CD4-positive, CD25-positive, alpha-beta regulatory T cell (primary cell): ENCODE measurements around the gene CYYR1. TPM values are rescaled to one million over a fixed set of nuclear protein-coding genes. Genes with fewer than 3 reads are reported as not detected.

Experiments
- ATAC-seq, 2 donors: fragments of 150-1000 bp; cut with Tn5 transposase; one replicate each; pipeline ENCODE4 v1.10.0; 2021; ENCODE audit warnings: low read depth in 2 of 2, moderate number of reproducible peaks in 2 of 2, moderate library complexity in 1 of 2
- DNase-seq, 3 donors: peaks; one replicate each; pipeline versions ENCODE4 v3.0.0 to v3.0.0-alpha.2; 2012 to 2022; ENCODE audit warnings: mixed read lengths in 1 of 3
- H3K27ac ChIP-seq: one replicate; pipeline ENCODE4 v1.7.0; 2013; ENCODE audit warnings: mild to moderate bottlenecking, low read length; ENCODE audit not compliant: insufficient read depth, poor library complexity, severe bottlenecking
- H3K27me3 ChIP-seq: one replicate; pipeline ENCODE4 v1.7.0; 2013; ENCODE audit warnings: low read length; ENCODE audit not compliant: control insufficient read depth, insufficient read depth
- H3K36me3 ChIP-seq: one replicate; pipeline ENCODE4 v1.7.0; 2013; ENCODE audit warnings: mild to moderate bottlenecking, low read length, moderate library complexity; ENCODE audit not compliant: control insufficient read depth, insufficient read depth
- H3K4me1 ChIP-seq: 2 replicates; pipeline ENCODE4 v1.7.0; 2013; ENCODE audit warnings: mild to moderate bottlenecking, low read length; ENCODE audit not compliant: insufficient read depth, control insufficient read depth, poor library complexity, severe bottlenecking
- H3K4me3 ChIP-seq: one replicate; pipeline ENCODE4 v1.7.0; 2013; ENCODE audit warnings: low read depth, mild to moderate bottlenecking, low read length, moderate library complexity
- H3K9me3 ChIP-seq, 2 experiments: 1 replicate in 1 of 2; 2 replicates in 1 of 2; pipeline ENCODE4 v1.7.0; 2013; ENCODE audit warnings: low read length in 2 of 2, mild to moderate bottlenecking in 1 of 2, moderate library complexity in 1 of 2; ENCODE audit not compliant: control insufficient read depth in 2 of 2
- H3K27ac Mint-ChIP-seq, 3 donors: one replicate each; pipeline ENCODE4 v1.8.0; 2020 to 2022; ENCODE audit warnings: mild to moderate bottlenecking in 3 of 3, mixed read lengths in 3 of 3, moderate library complexity in 2 of 3
- H3K27me3 Mint-ChIP-seq: one replicate; pipeline ENCODE4 v1.8.0; 2022; ENCODE audit warnings: mild to moderate bottlenecking, mixed read lengths
- H3K36me3 Mint-ChIP-seq: one replicate; pipeline ENCODE4 v1.8.0; 2020; ENCODE audit warnings: mixed read lengths
- H3K4me1 Mint-ChIP-seq, 4 donors: one replicate each; pipeline ENCODE4 v1.8.0; 2020 to 2022; ENCODE audit warnings: mixed read lengths in 4 of 4, mild to moderate bottlenecking in 1 of 4
- H3K4me3 Mint-ChIP-seq, 4 donors: one replicate each; pipeline ENCODE4 v1.8.0; 2020 to 2022; ENCODE audit warnings: mild to moderate bottlenecking in 4 of 4, mixed read lengths in 4 of 4, moderate library complexity in 3 of 4
- H3K9me3 Mint-ChIP-seq, 7 donors: one replicate each; pipeline ENCODE4 v1.8.0; 2020 to 2022; ENCODE audit warnings: mixed read lengths in 7 of 7, mild to moderate bottlenecking in 3 of 7, moderate library complexity in 2 of 7
- polyA plus RNA-seq, 4 donors: library from polyadenylated mRNA; unstranded; fragments of 300-500 nt; fragmentation: Illumina TruSeq; gene quantifications; one replicate each; pipeline ENCODE4 v1.2.3, GENCODE V29; 2021
- total RNA-seq: library from RNA; stranded (reverse); gene quantifications from one replicate; pipeline ENCODE4 v1.2.3, GENCODE V29; 2022

The CYYR1 gene
- total and polyA plus RNA-seq, 5 donors from 2014 or later, result not detected

- peaks cover 0 to 13% (median 0%) of the 10 kb centered on the region in 7 donors for H3K9me3 Mint-ChIP-seq
- no peaks in the 10 kb centered on the region for H3K4me1 ChIP-seq
Observed at GRCh38 chr21:26565111-26565510, 8.0 kb downstream of the CYYR1 start.

GRCh38 chr21:26563856-26564503 is 9.1 kb downstream of the CYYR1 start:
- no peak overlapping the region for H3K27ac ChIP-seq
- no peaks in the 10 kb centered on the region for H3K4me1 ChIP-seq
- Mint-ChIP-seq H3K4me1 (no peaks in the 10 kb centered on the region), H3K36me3 (no peaks in the 10 kb centered on the region), H3K9me3 (peaks cover 0 to 10% (median 0%) of the 10 kb centered on the region in 7 donors), H3K27me3 (no peaks in the 10 kb centered on the region), H3K4me3 (no peak overlapping the region), H3K27ac (no peak overlapping the region)
- no peak overlapping the region for H3K4me3 ChIP-seq
- no peaks in the 10 kb centered on the region for H3K36me3 ChIP-seq
- no peaks in the 10 kb centered on the region for H3K27me3 ChIP-seq
- DNase-seq, result no peak
- H3K9me3 ChIP-seq, result no peaks in the 10 kb centered on the region
- no peak for ATAC-seq

More at GRCh38 chr21:26565111-26565510, 8.0 kb downstream of the CYYR1 start:
- H3K9me3 ChIP-seq, result no peaks in the 10 kb centered on the region
- Mint-ChIP-seq H3K4me1 (no peaks in the 10 kb centered on the region), H3K27ac (no peak overlapping the region), H3K4me3 (no peak overlapping the region), H3K36me3 (no peaks in the 10 kb centered on the region), H3K27me3 (no peaks in the 10 kb centered on the region)
- no peak overlapping the region for H3K27ac ChIP-seq
- no peaks in the 10 kb centered on the region for H3K36me3 ChIP-seq
- no peaks in the 10 kb centered on the region for H3K27me3 ChIP-seq
- no peak overlapping the region for H3K4me3 ChIP-seq
- no peak for ATAC-seq
- no peak for DNase-seq

GRCh38 chr21:26560612-26561011 is 12.5 kb downstream of the CYYR1 start:
- Mint-ChIP-seq H3K27me3 (no peaks in the 10 kb centered on the region), H3K36me3 (no peaks in the 10 kb centered on the region), H3K4me1 (no peaks in the 10 kb centered on the region), H3K9me3 (peaks cover 0 to 4% (median 1%) of the 10 kb centered on the region in 7 donors), H3K27ac (no peak overlapping the region), H3K4me3 (no peak overlapping the region)
- no peak for DNase-seq
- Histone ChIP-seq H3K4me1 (no peaks in the 10 kb centered on the region), H3K4me3 (no peak overlapping the region), H3K36me3 (no peaks in the 10 kb centered on the region), H3K27me3 (no peaks in the 10 kb centered on the region), H3K27ac (no peak overlapping the region), H3K9me3 (peaks cover 0 to 5% of the 10 kb centered on the region in 2 experiments)
- no peak for ATAC-seq

DNA sequence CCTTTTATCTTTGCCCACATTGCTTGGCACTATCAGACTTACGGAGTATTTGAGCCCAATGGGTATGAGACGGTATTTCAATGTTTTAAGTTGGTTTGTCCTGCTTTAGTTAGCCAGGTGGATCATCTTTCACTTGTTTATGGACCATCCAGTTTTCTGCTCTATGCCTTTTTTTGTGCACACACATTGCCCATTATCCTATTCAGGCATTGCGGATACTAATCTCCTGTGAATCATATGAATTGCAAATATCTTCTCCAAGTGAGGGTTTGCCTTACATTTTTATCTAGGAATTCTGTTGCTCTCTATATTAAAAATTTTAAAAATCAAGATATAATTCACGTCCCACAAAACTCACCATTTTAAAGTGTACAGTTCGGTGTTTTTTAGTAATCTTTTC is 14.0 kb downstream of the CYYR1 start:
- no peak for ATAC-seq

GRCh38 chr21:26557106-26557505 is 16.0 kb downstream of the CYYR1 start:
- H3K4me3 Mint-ChIP-seq, result no peak overlapping the region

More for the DNA sequence above, 14.0 kb downstream of the CYYR1 start:
- peaks cover 0 to 5% of the 10 kb centered on the region in 2 experiments for H3K9me3 ChIP-seq
- H3K9me3 Mint-ChIP-seq, result peaks cover 0 to 2% (median 1%) of the 10 kb centered on the region in 7 donors
- H3K27me3 ChIP-seq, result no peaks in the 10 kb centered on the region
- H3K36me3 ChIP-seq, result no peaks in the 10 kb centered on the region
- no peak overlapping the region for H3K27ac ChIP-seq
- no peaks in the 10 kb centered on the region for H3K4me1 Mint-ChIP-seq
- H3K36me3 Mint-ChIP-seq, result no peaks in the 10 kb centered on the region
- no peaks in the 10 kb centered on the region for H3K4me1 ChIP-seq
- H3K27ac Mint-ChIP-seq, result no peak overlapping the region
- DNase-seq, result no peak
- H3K27me3 Mint-ChIP-seq, result no peaks in the 10 kb centered on the region
- no peak overlapping the region for H3K4me3 ChIP-seq
- H3K4me3 Mint-ChIP-seq, result no peak overlapping the region

DNA sequence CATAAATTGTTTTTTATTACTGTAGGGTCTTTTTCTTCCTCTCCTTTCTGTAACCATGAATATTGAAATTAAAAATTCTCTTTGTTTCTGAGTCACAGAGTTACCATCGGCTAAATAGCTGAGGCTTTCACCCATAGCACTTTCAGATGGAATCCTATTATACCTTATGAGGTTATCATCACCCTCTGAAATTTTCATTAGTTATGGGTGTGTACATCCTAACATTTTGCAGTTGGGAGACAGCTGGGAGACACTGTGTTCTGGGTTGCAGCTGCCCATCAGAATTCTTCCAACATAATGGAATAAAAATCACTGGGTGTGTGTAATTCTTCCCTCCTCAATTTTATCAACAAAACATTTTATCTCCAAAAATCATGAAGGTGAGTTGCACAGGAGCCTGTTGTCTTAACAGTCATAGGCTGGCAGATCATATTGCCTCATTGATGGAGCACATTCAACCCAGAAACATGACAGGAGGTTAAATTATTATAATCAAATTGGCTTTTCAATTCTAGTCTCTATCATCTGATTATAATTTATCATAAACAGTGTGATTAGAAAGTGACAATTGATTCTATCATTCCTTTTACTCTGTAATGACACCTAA is 17.4 kb downstream of the CYYR1 start:
- no peaks in the 10 kb centered on the region for H3K4me1 ChIP-seq
- H3K27ac Mint-ChIP-seq, result no peak overlapping the region
- no peaks in the 10 kb centered on the region for H3K36me3 ChIP-seq
- H3K4me3 ChIP-seq, result no peak overlapping the region
- H3K4me3 Mint-ChIP-seq, result no peak overlapping the region
- peaks cover 0 to 5% of the 10 kb centered on the region in 2 experiments for H3K9me3 ChIP-seq
- no peaks in the 10 kb centered on the region for H3K4me1 Mint-ChIP-seq
- H3K27me3 Mint-ChIP-seq, result no peaks in the 10 kb centered on the region
- no peak for DNase-seq
- no peak for ATAC-seq
- H3K9me3 Mint-ChIP-seq, result peaks cover 0 to 2% (median 0%) of the 10 kb centered on the region in 7 donors
- H3K36me3 Mint-ChIP-seq, result no peaks in the 10 kb centered on the region
- H3K27me3 ChIP-seq, result no peaks in the 10 kb centered on the region
- H3K27ac ChIP-seq, result no peak overlapping the region

More at GRCh38 chr21:26557106-26557505, 16.0 kb downstream of the CYYR1 start:
- H3K4me1 Mint-ChIP-seq, result no peaks in the 10 kb centered on the region
- no peak for DNase-seq
- Histone ChIP-seq H3K27ac (no peak overlapping the region), H3K9me3 (peaks cover 0 to 5% of the 10 kb centered on the region in 2 experiments), H3K4me3 (no peak overlapping the region), H3K36me3 (no peaks in the 10 kb centered on the region), H3K4me1 (no peaks in the 10 kb centered on the region), H3K27me3 (no peaks in the 10 kb centered on the region)
- no peak for ATAC-seq
- no peak overlapping the region for H3K27ac Mint-ChIP-seq
- H3K27me3 Mint-ChIP-seq, result no peaks in the 10 kb centered on the region
- no peaks in the 10 kb centered on the region for H3K36me3 Mint-ChIP-seq
- H3K9me3 Mint-ChIP-seq, result peaks cover 0 to 2% (median 1%) of the 10 kb centered on the region in 7 donors

GRCh38 chr21:26554365-26554764 is 18.7 kb downstream of the CYYR1 start:
- DNase-seq, result no peak
- Mint-ChIP-seq H3K4me3 (no peak overlapping the region), H3K4me1 (no peaks in the 10 kb centered on the region), H3K27me3 (no peaks in the 10 kb centered on the region), H3K36me3 (no peaks in the 10 kb centered on the region), H3K27ac (no peak overlapping the region), H3K9me3 (peaks cover 0 to 2% (median 0%) of the 10 kb centered on the region in 7 donors)
- H3K9me3 ChIP-seq, result peaks cover 0 to 5% of the 10 kb centered on the region in 2 experiments
- no peaks in the 10 kb centered on the region for H3K36me3 ChIP-seq
- ATAC-seq, result no peak
- no peaks in the 10 kb centered on the region for H3K4me1 ChIP-seq
- no peaks in the 10 kb centered on the region for H3K27me3 ChIP-seq
- H3K27ac ChIP-seq, result no peak overlapping the region
- H3K4me3 ChIP-seq, result no peak overlapping the region

DNA sequence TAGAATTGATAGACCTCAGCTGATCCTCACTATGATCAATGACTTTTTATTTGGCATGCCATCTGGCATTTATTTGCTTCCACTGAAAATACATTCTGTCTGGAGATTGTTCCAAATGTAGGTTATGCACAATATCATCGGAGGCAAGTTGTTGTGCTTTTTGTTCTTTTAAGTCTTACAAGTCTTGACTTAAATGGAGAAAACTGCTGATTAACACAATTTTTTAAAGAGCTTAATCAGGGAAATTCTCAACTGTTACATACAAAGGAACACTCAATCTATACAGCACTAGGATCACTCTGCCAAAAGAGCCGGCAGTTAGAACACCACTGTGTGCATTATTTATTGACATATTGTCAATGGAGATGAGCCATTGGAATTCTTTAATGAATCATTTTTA is 19.2 kb downstream of the CYYR1 start:
- no peak for ATAC-seq
- H3K36me3 Mint-ChIP-seq, result no peaks in the 10 kb centered on the region
- no peaks in the 10 kb centered on the region for H3K4me1 Mint-ChIP-seq
- H3K36me3 ChIP-seq, result no peaks in the 10 kb centered on the region
- no peaks in the 10 kb centered on the region for H3K27me3 Mint-ChIP-seq
- DNase-seq, result no peak
- no peak overlapping the region for H3K27ac Mint-ChIP-seq
- H3K4me3 ChIP-seq, result no peak overlapping the region
- H3K4me3 Mint-ChIP-seq, result no peak overlapping the region
- no peaks in the 10 kb centered on the region for H3K27me3 ChIP-seq
- no peaks in the 10 kb centered on the region for H3K4me1 ChIP-seq
- no peak overlapping the region for H3K27ac ChIP-seq
- H3K9me3 Mint-ChIP-seq, result peaks cover 0 to 4% (median 0%) of the 10 kb centered on the region in 7 donors
- peaks cover 0 to 5% of the 10 kb centered on the region in 2 experiments for H3K9me3 ChIP-seq
